H1 (cell line): ENCODE data around the gene USP54. TPM values are rescaled to one million over a fixed set of nuclear protein-coding genes. Genes with fewer than 3 reads are reported as not detected.

ENCODE experiments used
- CEBPB ChIP-seq: IDR thresholded peaks from 2 replicates; pipeline ENCODE4 v1.6.1; 2012; ENCODE audit warnings: low read depth, low read length
- CREB1 ChIP-seq: IDR thresholded peaks from 2 replicates; pipeline ENCODE4 v1.6.1; 2012; ENCODE audit warnings: inconsistent platforms
- CTCF ChIP-seq, 3 experiments: IDR thresholded peaks; 1 replicate in 2 of 3; 2 replicates in 1 of 3; pipeline versions ENCODE4 v1.5.1 to v1.6.1; 2011; ENCODE audit warnings: low read length in 3 of 3, mild to moderate bottlenecking in 3 of 3, inconsistent platforms in 2 of 3, low read depth in 1 of 3, moderate library complexity in 1 of 3; ENCODE audit not compliant: insufficient read depth in 1 of 3; ENCODE audit errors: control extremely low read depth in 1 of 3
- HDAC6 ChIP-seq: IDR thresholded peaks from one replicate; pipeline ENCODE4 v1.7.1; 2012; ENCODE audit warnings: low read depth, mild to moderate bottlenecking, inconsistent platforms, low read length, moderate library complexity
- KDM5A ChIP-seq: fragments of 200-600 bp; IDR thresholded peaks from 2 replicates; pipeline ENCODE4 v1.7.1; 2012; ENCODE audit warnings: mild to moderate bottlenecking, low read length, inconsistent platforms, mixed read lengths
- MAX ChIP-seq: IDR thresholded peaks from 2 replicates; pipeline ENCODE4 v1.6.1; 2012; ENCODE audit warnings: inconsistent platforms
- POU5F1 ChIP-seq: IDR thresholded peaks from 2 replicates; pipeline ENCODE4 v1.6.1; 2011; ENCODE audit warnings: low read depth, mild to moderate bottlenecking, low read length, moderate library complexity
- SAP30 ChIP-seq: fragments of 300-600 bp; sonication (generic); IDR thresholded peaks from 2 replicates; pipeline ENCODE4 v1.7.1; 2012; ENCODE audit warnings: low read length, moderate library complexity, mild to moderate bottlenecking, inconsistent platforms; ENCODE audit not compliant: insufficient read depth, insufficient replicate concordance
- SRF ChIP-seq: IDR thresholded peaks from 2 replicates; pipeline ENCODE4 v1.6.1; 2011; ENCODE audit warnings: mild to moderate bottlenecking, low read depth, low read length, moderate library complexity
- TAF7 ChIP-seq: optimal IDR thresholded peaks from 2 replicates; pipeline ENCODE3; 2011; ENCODE audit warnings: low read depth, mild to moderate bottlenecking, inconsistent platforms, low read length, moderate library complexity, borderline replicate concordance
- polyA plus RNA-seq, 7 experiments: library from polyadenylated mRNA; depleted of rRNA in 3 of 7; stranded (reverse) in 5 of 7; unstranded in 2 of 7; fragments of >200 nt in 5 of 7; fragments of 200-250 nt in 2 of 7; gene quantifications; 1 replicate in 5 of 7; 2 replicates in 1 of 7; 4 replicates in 1 of 7; pipeline versions ENCODE4 v1.2.1 to v1.2.3, GENCODE V29; 2011 to 2013; ENCODE audit warnings: missing spikeins in 2 of 7, mixed read lengths in 2 of 7
- total RNA-seq: library from RNA; stranded (reverse); fragmentation: NEBNext Ultra II Directional; extraction: Animal tissue kit (Norgen Biotek cat#: 25700); gene quantifications from 2 replicates; pipeline ENCODE4 v1.2.1, GENCODE V29; 2021

Gene USP54
- total and polyA plus RNA-seq, 2 of the 8 experiments (the other 6 are each of a cell fraction or from before 2014, with no cell fraction given), result 46.2 to 65.6 TPM

GRCh38 chr10:73601486-73601921, 10.4 kb upstream of the USP54 start (continued):
- TF ChIP-seq CTCF (IDR thresholded peaks at IDR 0.05; ENCODE audit: control extremely low read depth in 1 of 3, insufficient read depth in 1 of 3, low read depth in 1 of 3, low read length in 3 of 3) (no peak), SRF (no peak), CREB1 (no peak), CEBPB (no peak), TAF7 (no peak), POU5F1 (no peak), MAX (no peak), HDAC6 (no peak), KDM5A (no peak), SAP30 (no peak)
